ENCODE results near the gene NEDD8.

NEDD8 gene

DNA sequence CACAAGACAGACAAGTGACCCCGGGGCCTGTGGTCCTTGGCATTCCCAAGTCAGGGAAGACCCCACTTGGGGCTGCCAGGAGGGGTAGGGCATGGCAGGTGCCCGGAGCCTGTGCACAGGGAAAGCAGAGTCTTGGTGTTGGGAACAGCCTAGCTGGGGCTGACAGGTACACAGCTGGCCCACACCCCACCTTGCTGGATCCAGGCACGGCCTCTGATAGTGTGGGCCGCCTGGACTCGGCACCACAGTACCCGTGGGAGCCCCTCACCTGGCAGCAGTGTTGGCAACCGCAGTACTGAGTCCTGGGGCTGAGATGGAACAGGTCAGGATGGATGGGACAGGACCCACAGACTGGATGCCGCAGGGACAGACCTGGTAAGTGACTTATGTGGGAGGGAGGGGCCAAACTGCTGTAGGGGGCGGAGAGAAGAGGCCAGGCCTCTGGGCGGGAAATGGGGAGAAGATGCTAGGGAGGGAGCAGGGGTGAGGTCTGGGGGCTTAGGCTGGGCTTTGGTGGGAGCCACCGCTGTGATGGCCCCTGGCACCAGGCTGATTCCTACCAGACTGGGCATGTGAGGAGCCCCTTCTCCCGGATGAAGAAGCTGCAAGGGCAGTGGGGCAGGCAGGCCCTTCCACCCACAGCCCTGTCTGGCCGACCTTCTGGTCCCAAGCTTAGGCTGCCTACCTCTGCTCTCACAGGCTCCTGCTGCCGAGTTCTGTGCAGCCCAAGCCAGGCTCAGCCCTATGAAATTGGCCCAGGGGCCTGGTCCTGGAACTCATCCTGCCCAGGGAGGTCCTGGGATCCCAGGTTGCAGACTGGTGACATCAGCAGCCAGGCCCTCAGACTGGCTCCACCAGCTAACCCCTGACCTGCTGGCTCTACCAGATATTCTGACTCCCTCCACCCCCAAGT, 30.9 kb upstream of the NEDD8 start, which contains the start of gene TGM1:
Gene TGM1 (minus strand): TSS at position 357 of the 913 bp plus-strand sequence. CDS start 825 bp downstream, outside the sequence.
- DNase-seq: no peak

DNA sequence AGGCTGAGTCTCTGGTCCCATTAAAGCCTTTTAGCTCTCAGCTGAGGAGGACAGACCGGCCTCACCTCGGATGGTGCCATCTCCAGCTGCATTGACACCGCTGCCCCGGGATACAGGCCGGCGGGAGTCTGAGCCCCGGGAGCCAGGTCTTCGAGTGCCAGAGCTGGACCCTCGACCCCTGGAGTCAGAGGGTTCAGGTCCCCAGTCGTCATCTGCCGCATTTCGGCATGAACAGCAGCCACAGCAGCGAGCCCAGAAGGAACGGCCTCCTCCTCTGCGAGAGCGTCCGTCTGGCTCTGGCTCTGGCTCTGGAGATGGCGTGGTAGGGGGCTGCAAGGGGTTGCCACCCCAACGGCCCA, 29.8 kb upstream of the NEDD8 start:
- DNase-seq: no peak

DNA sequence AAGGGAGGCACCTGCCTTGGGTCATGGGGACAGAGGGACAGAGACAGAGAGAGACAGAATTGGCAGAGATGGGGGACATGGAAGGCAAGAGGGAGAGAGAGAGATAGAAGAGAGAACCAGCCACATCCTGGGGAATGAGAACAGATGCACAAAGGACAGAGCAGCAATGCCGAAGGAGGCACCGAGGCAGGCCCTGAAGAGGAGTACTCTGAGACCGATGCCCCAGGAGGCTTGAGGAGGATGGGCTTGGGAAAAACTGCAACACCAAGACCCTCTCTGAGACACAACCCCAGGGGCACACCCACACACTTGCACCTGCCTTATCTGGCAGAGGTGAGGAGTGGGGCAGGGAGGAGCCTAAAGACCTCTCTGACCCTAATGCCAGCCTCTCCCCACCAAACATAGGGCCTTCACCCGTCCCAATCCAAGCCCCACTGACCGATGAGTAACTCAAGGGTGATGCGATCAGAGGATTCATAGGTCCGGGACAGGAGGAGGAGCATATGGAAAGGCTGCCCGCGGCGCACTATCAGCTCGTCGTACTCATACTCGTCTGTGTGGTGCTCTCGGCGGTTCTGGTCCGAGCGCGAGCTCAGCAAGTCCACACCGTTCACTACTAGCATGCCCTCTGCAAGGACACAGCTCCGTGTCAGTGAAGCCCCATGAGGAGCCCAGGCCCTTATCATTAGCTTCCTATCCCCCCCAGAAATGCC, 29.2 kb upstream of the NEDD8 start:
- no peak for DNase-seq

DNA sequence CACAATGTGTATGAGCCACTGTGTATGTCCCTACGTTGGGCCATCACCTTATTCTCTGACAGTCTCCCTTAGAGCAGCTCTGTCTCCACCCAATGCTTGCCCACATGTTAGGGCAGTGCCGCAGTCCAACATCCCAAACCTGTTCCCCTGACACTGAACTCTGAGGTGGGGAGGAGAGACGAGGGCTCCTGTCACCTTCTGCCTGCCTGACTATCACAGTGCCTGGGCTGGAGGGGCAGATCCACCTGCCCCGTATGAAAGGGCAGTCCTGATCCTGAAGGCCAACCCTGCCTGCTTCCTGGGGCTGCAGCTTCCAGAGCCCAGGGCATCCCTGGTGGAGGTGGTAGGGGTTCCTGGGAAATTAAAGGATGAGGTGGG, 28.6 kb upstream of the NEDD8 start:
- DNase-seq: no peak

DNA sequence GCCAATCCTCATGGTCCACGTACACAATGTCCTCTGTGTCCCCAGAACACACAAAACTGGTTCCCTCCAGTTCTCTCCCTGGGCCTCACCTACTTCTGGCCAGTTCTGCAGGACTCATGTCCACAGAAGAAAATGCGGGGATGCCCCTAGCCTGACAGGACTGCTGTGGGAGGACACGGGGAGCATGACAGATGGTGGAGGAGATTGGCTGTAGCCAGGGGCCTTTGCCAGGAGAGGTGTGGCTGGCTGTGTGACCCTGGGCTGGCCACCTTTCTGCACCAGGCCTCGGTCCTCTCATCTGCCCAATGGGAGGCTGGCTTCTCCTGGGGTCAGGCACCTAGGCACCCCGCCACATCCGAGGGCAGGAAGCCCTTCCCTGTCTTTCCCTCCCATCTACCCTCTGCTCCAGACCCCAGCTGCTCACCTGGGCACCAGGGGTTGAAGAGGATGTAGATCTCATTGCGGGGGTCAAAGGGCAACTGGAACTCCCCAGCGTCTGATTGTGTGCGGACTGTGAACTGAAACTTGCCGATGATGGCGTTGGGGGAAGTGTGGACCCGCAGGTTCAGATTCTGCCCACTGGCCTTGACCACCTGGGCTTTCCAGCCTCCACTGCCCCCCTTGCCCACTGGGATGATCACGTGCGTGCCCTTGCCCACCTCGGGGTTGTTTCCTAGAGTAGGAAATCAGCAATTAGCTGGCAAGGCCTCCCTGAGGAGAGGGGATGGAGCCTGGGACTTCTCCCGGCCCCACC, 28.0 kb upstream of the NEDD8 start:
- no peak for DNase-seq

DNA sequence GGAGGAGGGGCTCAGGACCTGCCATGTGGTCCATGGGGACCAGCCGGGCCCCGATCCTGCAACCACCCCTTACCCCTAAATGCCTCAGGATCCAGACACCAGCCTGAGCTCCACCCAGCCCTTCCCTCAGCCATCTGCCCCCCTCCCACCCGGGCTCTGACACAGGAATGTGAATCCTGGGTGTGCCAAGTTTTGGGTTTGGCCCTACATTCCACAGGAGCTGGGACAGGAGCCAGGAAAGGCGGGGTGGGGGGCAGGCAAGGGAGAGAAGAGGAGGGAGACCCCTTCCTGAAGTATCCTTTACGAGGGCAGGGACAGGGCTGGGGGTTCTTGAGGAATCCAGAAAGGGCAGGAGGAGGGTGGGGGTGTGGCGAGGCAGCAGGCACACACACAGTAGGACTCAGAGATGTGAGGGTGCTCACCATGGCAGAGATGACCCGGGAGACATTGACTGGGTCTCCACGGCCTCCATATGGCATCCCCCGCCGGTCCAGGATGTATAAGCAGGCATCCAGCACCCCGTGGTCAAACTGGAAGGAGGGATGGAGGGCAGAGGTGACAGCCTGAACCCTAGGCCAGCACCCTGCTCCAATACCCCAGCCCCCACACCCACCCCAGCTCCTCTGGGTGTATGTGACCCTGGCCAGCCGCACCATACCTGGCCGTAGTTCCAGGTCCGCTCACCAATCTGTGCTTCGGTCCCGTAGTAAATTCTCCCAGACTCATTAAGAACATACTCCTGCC, 27.3 kb upstream of the NEDD8 start:
- DNase-seq: no peak

DNA sequence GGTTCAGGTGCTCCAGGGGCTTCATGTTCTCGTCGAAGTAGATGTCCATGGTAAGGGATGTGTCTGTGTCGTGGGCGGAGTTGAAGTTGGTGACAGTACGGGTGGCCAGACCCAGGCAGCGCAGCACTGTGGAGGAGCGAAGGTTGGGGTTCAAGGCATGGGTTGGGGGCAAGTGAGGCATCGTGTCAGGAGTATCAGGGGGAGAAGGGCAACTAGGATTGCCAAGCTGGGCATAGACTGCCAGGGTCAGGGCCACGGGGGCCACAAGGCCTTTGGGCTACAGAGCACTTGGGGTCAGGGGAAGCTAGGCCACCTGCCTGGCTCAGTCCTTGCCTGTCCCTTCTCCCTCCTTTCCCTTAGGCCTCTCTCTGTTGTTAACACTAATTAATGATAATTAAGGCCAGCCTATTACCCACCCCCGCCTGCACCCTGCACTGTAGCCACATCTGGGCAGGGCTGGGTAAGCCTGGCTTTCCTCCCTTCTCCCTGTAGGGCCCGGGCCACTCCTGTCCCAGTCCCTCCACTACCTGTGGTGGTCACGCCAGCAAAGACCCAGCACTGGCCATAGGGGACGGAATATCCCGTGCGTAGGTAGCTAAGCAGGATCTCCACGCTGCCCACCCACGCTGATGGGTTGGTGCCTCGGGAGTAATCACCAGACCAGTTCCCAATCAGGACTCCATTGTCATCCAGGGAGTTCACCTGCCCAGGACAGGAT, 26.5 kb upstream of the NEDD8 start:
- DNase-seq: no peak

DNA sequence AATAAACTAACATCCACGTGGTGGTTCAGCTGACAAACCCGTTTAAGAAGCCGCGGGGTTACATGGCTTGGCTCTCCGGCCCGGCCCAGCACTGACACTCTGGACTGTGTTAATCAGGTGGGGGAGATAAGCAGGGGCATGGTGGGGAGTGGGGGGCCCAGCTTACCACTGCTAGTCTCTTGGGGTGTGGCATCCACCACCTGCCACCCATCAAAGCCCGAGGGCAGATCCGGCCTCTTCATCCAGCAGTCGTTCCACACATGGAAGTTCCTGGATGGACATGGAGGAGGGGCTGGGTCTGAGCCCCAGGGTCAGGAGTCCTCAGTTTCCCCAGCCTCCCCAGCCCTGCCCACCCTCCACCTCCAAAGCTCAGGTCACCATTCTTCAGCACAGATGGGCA, 26.0 kb upstream of the NEDD8 start:
- no peak for DNase-seq

DNA sequence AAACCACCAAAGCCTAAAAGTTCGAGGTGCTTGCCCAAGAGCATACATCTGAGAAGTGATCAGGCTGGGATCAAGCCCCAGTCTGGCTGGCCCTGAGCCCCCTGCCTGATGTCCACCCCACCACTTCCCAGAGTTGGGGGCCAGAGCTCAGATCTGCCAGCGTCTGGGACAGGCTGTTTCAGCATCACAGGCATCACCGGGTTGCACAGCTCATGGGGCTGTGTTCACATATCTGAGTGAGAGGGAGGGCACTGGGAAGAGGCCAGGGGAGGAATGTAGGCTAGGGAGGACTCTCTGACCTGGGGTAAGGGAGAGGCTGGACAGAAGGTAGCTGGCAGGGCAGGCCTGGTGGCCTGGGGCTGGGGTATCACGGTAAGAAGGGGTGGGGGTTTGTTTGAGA, 24.8 kb upstream of the NEDD8 start:
- no peak for DNase-seq

DNA sequence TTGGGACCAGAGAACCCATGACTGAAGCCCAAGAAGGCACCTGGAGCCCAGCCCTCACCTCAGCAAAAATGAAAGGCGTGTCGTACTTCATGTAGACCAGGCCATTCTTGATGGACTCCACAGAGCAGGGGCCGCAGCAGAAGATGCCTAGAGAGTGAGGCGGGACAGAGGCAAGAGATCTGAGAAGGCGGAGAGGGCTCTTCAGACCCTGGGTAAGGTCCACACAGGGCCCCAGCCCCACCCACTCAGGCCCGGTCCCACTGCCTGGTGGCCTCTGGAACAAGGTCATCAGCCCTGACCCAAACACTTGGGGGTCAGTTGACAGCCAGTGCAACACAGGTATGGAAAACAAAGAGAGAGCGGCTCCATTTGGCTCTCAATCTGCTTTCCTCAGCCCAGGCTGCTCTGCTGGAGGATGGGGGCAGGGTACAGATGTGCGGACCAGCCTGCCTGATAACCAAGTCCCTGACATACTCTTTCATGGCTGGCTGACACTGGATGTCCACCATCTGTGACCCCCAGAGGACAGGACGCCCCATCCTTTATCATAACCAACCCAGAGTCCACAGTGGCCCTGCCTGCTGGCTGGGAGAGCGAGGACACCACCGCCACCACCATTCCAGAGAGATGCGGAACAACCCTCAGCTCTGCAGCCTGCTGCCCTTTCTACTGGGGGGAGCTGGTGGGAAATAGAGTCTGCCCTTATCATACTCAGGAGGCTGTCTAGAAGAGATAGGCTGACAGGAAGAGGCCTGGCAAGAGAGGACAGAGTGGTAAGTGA, 24.0 kb upstream of the NEDD8 start:
- no peak for DNase-seq

DNA sequence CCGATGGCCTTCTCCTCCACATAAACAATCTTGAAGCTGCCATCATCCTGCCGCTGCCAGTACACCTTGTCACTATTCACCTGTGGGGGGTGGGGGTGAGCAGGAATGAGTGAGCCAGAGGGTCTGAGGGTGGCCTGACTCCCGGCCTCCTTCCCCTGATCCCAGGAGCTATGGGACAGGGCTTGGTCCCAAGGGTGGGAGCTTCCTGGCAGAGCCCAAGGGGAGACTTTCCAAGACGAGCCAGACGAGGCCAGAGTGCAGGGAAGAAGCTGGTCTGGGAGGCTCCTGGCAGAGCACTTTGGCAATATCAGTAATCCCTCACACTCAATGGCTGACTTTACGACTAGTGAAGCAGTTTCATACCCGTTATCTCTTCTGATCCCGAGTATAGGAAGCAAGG, 23.3 kb upstream of the NEDD8 start:
- no peak for DNase-seq

DNA sequence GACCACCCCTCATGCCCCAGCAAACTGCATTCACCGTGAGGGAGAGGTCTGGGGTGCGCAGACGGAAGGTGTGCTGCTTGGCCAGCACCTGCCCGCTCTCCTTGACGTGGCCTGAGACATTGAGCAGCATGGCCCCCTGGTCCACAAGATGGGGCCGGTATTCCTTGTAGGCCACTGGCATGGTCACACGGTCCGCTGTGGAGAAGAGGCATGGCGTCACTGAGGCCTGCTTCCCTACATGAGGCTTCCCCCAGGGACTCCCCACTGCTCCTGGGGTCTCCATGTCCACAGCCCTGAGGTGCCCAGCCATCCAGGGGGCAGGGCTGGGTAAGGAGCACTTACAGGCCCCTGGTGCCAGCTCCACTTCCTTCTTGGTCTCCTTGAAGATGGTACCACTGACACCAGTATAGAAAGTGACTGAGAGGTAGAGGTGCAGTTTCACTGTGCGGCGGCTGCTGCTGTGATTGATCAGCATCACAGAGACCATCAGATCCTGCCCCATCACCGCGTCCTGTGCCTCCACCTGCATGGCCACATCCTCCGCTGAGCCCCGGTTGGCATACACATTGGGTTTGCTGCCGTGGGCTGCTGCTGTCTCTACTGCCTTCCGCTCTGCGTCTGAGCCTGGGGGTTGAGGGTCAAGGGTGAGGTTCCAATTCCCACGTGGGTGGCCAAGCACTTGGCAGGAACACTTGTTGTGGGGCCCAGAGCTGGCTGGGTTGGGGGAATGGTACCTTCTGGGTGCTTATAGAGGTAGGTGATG, 22.6 kb upstream of the NEDD8 start:
- no peak for DNase-seq

DNA sequence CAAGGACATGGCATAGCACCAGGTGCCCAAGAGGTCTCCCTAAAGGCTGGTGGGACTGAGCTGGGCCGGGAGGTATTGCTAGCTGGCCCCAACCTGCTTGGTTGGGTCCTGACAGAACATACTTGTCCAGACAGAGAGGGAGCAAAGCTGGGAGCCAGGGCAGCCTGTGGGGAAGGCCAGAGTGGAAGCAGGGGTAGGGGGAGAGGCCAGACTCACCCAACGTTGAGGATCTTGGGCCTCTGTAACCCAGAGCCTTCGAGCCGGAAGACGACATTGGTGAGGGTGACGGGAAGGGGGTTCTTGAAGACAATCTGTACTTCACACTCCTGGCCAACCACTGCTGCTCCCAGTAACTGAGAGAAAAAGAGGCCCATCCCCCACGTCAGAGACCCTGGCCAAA, 21.8 kb upstream of the NEDD8 start:
- no peak for DNase-seq

DNA sequence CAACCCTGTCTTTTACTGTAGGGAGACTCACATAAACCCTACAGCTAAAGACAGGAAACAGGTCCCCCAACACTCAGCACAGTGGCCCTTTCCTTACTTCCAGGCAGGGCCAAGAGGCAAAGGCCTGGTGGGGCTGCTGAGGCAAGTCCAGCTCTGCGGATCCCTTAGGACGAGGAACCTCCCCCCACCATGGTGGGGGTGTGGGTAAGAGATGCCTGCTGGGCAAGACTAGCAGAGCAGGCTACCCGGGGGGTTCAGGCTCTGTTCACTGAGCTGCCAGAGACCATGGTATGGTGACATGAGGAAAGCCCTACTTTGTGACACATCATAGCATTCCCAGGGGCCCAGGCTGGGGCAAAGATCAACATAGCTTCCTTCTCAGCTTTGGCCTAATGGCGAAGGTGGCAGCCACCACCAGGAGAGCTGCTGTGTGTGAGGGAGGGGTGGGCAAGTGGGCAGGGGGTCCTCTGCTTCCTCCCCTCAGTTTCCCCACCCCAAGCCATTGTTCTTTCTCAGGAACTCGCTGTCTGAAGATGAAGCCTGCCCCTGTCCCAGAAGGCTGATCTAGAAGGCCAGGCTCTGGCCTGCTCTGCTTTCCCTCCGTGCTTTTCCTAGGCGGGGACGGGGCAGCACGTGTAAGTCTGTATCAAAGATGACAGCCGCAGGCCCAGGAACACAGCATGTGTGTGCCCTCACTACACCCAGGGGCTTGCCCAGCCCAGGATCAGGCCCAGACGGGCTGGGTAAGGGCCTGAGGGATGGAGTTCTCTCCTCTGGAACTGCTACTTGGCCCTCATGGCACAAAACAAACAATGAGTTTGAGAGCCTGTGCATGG, 20.3 kb upstream of the NEDD8 start:
- DNase-seq: no peak

DNA sequence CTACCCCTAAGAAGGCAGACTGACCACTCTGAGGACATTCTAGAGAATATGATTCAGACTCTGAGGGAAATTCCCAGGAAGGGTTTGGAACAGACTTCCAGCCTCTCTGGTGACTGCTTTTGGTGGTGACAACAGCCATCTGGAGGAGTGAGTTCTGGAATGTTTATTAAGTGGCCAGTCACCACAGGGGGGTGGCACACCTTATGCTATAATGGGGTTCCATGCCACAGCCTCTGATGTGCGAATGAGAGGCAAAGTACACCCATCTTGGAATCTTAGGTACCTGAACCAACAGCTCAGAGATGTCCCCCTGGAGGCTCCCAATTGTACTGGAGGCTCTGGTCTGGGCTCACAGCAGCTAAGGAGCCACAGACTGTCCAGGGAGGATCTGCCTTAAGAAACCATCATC, 19.7 kb upstream of the NEDD8 start:
- DNase-seq: no peak

DNA sequence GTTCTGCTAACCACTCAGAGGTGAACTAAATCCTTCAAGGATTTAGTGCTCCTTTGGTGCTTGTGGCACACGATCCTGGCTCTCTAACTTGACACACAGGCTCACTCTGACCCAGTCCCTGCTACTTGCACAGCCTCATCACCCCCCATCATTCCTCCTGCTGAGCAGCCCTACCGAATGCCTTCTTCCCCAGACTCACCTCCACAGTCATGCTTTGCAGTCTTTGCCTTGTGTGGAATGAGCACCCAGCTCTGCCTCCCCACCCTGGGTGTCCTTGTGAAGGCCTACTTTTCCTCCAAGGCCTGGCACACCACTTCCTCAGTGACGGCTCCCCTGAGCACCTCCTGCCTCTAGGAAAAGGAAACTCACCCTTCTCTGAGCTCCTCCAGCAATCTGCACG, 18.2 kb upstream of the NEDD8 start:
- no peak for DNase-seq

DNA sequence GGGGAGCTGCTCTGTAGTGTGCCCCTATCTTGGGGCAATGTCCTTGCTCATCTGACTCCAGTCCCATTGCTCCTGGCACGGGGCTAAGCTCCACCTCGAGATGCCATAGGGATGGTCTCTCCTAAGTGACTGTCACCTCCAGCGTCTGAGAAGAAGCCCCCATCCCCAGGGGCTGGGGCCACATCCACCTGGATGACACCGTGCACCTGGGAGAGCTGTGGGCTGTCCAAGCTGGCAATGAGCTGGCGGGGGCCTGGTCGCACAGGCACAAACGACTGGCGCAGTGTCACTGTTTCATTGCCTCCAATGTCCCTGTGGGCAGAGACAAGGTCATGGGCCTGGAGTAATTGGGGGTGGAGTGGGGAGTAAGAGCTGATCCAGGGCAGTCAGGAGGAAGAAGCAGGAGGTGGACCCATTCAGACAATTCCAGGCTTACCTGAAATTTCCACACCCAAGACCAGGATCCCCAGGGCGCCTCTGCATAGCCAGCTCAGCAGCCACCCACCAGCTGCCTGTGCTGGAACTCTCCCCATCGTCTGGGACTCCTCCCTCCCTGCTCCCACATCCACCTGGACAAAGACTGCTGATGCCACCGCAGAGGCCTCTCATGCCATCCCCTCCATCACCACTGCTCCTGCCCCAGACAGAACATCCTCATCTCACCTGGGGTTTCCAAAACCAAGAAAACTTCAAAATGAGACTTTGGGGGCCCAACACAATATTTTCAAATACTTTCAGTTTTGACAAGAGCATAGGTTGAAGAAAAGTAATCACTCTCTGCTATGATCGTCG, 17.3 kb upstream of the NEDD8 start:
- no peak for DNase-seq

DNA sequence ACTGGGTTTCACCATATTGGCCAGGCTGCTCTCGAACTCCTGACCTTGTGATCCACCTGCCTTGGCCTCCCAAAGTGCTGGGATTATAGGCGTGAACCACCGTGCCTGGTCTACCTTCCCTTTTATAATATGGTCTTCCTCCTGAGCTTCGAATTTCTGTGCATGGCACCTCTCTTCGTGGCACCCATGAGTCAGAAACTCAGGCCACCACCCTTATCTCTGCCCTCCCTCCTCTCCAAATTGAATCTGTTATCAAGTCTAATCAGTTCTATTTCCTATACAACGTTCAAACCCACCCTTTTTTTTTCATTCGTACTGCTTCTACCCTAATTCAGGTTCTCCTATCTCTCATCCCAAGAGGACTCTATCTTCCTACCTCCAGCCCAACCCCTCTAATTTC, 15.3 kb upstream of the NEDD8 start:
- no peak for DNase-seq

DNA sequence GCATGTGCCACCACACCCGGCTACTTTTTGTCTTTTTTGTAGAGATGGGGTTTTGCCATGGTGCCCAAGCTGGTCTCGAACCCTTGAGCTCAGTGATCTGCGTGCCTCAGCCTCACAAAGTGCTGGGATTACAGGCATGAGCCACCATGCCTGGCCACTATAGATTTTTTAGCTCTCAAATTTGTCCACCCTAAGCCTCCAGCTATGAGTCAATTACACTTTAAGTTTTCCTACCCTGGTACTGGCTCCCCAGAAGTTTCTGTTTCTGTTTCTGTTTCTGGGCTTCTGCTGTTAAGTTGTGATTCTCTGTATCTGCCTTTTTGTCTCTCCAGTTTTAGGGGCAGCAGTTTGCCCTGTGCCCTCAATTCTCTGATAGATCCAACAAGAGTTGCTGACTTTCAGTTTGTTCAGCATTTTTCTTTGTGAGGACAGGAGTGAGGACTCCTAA, 14.6 kb upstream of the NEDD8 start:
- no peak for DNase-seq
